Amygdala (tissue), 56 donors: ENCODE results near the gene KRT2.
A peak's percentile ranks its signal among the peaks of the same experiment; 100 is the strongest.

Experiments used
- DNase-seq, 56 donors: peaks; one replicate each; lab custom pipeline; 2025; lab: John Stamatoyannopoulos, UW

KRT2 gene

GRCh38 chr12:52645120-52645761 is 6.8 kb downstream of the KRT2 start:
- DNase-seq = no peak

- no peak for DNase-seq
Measured at GRCh38 chr12:52644078-52644415, 8.0 kb downstream of the KRT2 start.

- DNase-seq = no peak
Measured at GRCh38 chr12:52643233-52644077, 8.6 kb downstream of the KRT2 start.

GRCh38 chr12:52641468-52641867 is 10.5 kb downstream of the KRT2 start:
- DNase-seq = no peak

GRCh38 chr12:52637299-52637698 is 14.7 kb downstream of the KRT2 start:
- no peak for DNase-seq

- DNase-seq = no peak
Measured at GRCh38 chr12:52636592-52637258, 15.3 kb downstream of the KRT2 start.

- no peak for DNase-seq
Measured at GRCh38 chr12:52636189-52636588, 15.8 kb downstream of the KRT2 start.

- peak in 55 of 56 donors; percentile 9 to 88 (median 52) for DNase-seq
Measured at GRCh38 chr12:52634266-52635056, 17.6 kb downstream of the KRT2 start.

- no peak for DNase-seq
Measured at GRCh38 chr12:52633383-52633782, 18.6 kb downstream of the KRT2 start.

- DNase-seq = no peak
Measured at GRCh38 chr12:52632656-52633055, 19.4 kb downstream of the KRT2 start.

GRCh38 chr12:52631676-52632459 is 20.1 kb downstream of the KRT2 start:
- no peak for DNase-seq

- DNase-seq = no peak
Measured at GRCh38 chr12:52631264-52631663, 20.7 kb downstream of the KRT2 start.

- no peak for DNase-seq
Measured at GRCh38 chr12:52630599-52631200, 21.3 kb downstream of the KRT2 start.

GRCh38 chr12:52630008-52630500 is 22.0 kb downstream of the KRT2 start:
- DNase-seq = no peak

GRCh38 chr12:52629281-52630007 is 22.6 kb downstream of the KRT2 start:
- DNase-seq = no peak

GRCh38 chr12:52628841-52629240 is 23.2 kb downstream of the KRT2 start:
- no peak for DNase-seq

GRCh38 chr12:52628111-52628507 is 23.9 kb downstream of the KRT2 start:
- DNase-seq = no peak

- no peak for DNase-seq
Measured at GRCh38 chr12:52627395-52628110, 24.5 kb downstream of the KRT2 start.
